LNCaP clone FGC (cell line): Measurements from ENCODE around the gene TMEM60.
A peak's percentile ranks its signal among the peaks of the same experiment; 100 is the strongest.

Experiments used
- DNase-seq: peaks from one replicate; pipeline ENCODE4 v3.0.0-alpha.2; 2011; ENCODE audit warnings: low read depth
- H3K4me3 ChIP-seq: 2 replicates; pipeline ENCODE4 v1.5.1; 2011; ENCODE audit warnings: mild to moderate bottlenecking, low read depth, low read length, control low read depth
- CTCF ChIP-seq: IDR thresholded peaks from 2 replicates; pipeline ENCODE4 v1.5.1; 2012; ENCODE audit warnings: mild to moderate bottlenecking; ENCODE audit not compliant: control insufficient read depth, insufficient read depth; ENCODE audit errors: extremely low read depth

Gene TMEM60

GRCh38 chr7:77760809-77761453 is 37.3 kb downstream of the TMEM60 start:
- DNase-seq, result no peak
- no peak for TF ChIP-seq CTCF
- no peak overlapping the region for H3K4me3 ChIP-seq

GRCh38 chr7:77759294-77759889 is 38.8 kb downstream of the TMEM60 start:
- DNase-seq, result no peak
- H3K4me3 ChIP-seq, result no peak overlapping the region

GRCh38 chr7:77757589-77757988 is 40.6 kb downstream of the TMEM60 start:
- DNase-seq, result no peak
- no peak overlapping the region for H3K4me3 ChIP-seq
- TF ChIP-seq CTCF, result no peak

More at GRCh38 chr7:77759294-77759889, 38.8 kb downstream of the TMEM60 start:
- TF ChIP-seq CTCF, result peak; percentile 79

- peak; percentile 81 for DNase-seq
- TF ChIP-seq CTCF, result no peak
- H3K4me3 ChIP-seq, result no peak overlapping the region
These were observed 45.1 kb downstream of the TMEM60 start for GRCh38 chr7:77753173-77753572.

GRCh38 chr7:77752016-77752415 is 46.2 kb downstream of the TMEM60 start:
- TF ChIP-seq CTCF, result no peak
- H3K4me3 ChIP-seq, result no peak overlapping the region
- no peak for DNase-seq

GRCh38 chr7:77747718-77748117 is 50.5 kb downstream of the TMEM60 start:
- TF ChIP-seq CTCF, result no peak
- no peak overlapping the region for H3K4me3 ChIP-seq
- DNase-seq, result no peak

GRCh38 chr7:77747178-77747577 is 51.1 kb downstream of the TMEM60 start:
- TF ChIP-seq CTCF, result no peak
- no peak overlapping the region for H3K4me3 ChIP-seq
- DNase-seq, result no peak
